Heart left ventricle (tissue), 16 donors: ENCODE results near the gene CHST11. TPM values are rescaled to one million over a fixed set of nuclear protein-coding genes. Genes with fewer than 3 reads are reported as not detected.
A peak's percentile ranks its signal among the peaks of the same experiment; 100 is the strongest.

Source experiments
- ATAC-seq, 4 donors: fragments of 200-7000 bp; cut with Tn5 transposase; one replicate each; pipeline ENCODE4 v1.9.1; 2020 to 2022; ENCODE audit warnings: moderate library complexity in 4 of 4, mild to moderate bottlenecking in 3 of 4, moderate number of reproducible peaks in 1 of 4
- DNase-seq, 5 donors: peaks; one replicate each; pipeline ENCODE4 v3.0.0-alpha.2; 2020
- H3K27ac ChIP-seq, 12 donors: fragments of 200-600 bp; sonication (generic) in 4 of 12; one replicate each; pipeline versions ENCODE4 v1.5.0 to v1.8.0; 2016 to 2022; ENCODE audit warnings: mild to moderate bottlenecking in 2 of 12
- H3K27me3 ChIP-seq, 9 donors: fragments of 200-600 bp; sonication (generic) in 2 of 9; one replicate each; pipeline versions ENCODE4 v1.5.1 to v1.8.0; 2016 to 2022; ENCODE audit warnings: mild to moderate bottlenecking in 3 of 9
- H3K36me3 ChIP-seq, 9 donors: fragments of 200-600 bp; sonication (generic) in 2 of 9; one replicate each; pipeline versions ENCODE4 v1.5.0 to v1.8.0; 2018 to 2022; ENCODE audit warnings: mild to moderate bottlenecking in 2 of 9
- H3K4me1 ChIP-seq, 12 donors: fragments of 200-600 bp; sonication (generic) in 4 of 12; one replicate each; pipeline versions ENCODE4 v1.5.0 to v1.8.0; 2016 to 2022; ENCODE audit warnings: mild to moderate bottlenecking in 3 of 12
- H3K4me3 ChIP-seq, 12 donors: fragments of 200-600 bp; sonication (generic) in 4 of 12; one replicate each; pipeline versions ENCODE4 v1.5.0 to v1.8.0; 2017 to 2022; ENCODE audit warnings: mild to moderate bottlenecking in 9 of 12, moderate library complexity in 4 of 12
- H3K9me3 ChIP-seq, 12 donors: fragments of 200-600 bp; sonication (generic) in 4 of 12; one replicate each; pipeline versions ENCODE4 v1.5.0 to v1.8.0; 2016 to 2022; ENCODE audit warnings: mild to moderate bottlenecking in 1 of 12
- CTCF ChIP-seq, 12 donors: fragments of 200-600 bp; sonication (generic) in 4 of 12; IDR thresholded peaks; one replicate each; pipeline versions ENCODE4 v1.5.0 to v1.8.0; 2018 to 2022; ENCODE audit warnings: antibody characterized with exemption in 12 of 12, mild to moderate bottlenecking in 5 of 12
- POLR2A ChIP-seq, 2 donors: fragments of 450-650 bp; IDR thresholded peaks; one replicate each; pipeline ENCODE4 v1.6.1; 2017; ENCODE audit warnings: antibody characterized with exemption in 2 of 2, mild to moderate bottlenecking in 2 of 2, moderate library complexity in 2 of 2
- WGBS, 4 donors: extraction: QIAGEN DNeasy Blood & Tissue Kit in 2 of 4; methylation state at CpG; one replicate each; pipeline versions ENCODE4 v1.1.5 to v1.1.7; 2013 to 2018; 5-methylcytosine and 5-hydroxymethylcytosine counted together
- intact Hi-C, 10 donors: fragments of 100-400 bp; cut with DNase I; formaldehyde crosslinking; loops; one replicate each; pipeline versions ENCODE4 v1.11.1 to v1.14.2; 2022
- polyA plus RNA-seq, 2 donors: library from polyadenylated mRNA; stranded (reverse); fragments of 200-250 nt; gene quantifications; one replicate each; pipeline ENCODE4 v1.2.3, GENCODE V29; 2013
- total RNA-seq, 9 donors: library from RNA; depleted of rRNA in 2 of 9; stranded (reverse); fragments of >200 nt in 2 of 9; fragmentation: NEBNext Ultra II Directional in 3 of 9; extraction: Animal tissue kit (Norgen Biotek cat#: 25700) in 3 of 9; gene quantifications; one replicate each; pipeline versions ENCODE4 v1.1.0 to v1.2.4, GENCODE V29; 2016 to 2023
- donor health status: ischemic (EF 13 %, LVEDD 7.1; RV severe dilation, severe dysfunction).
- donor health status: healthy with polysubstance abuse.
- donor health status: DM: no; HTN: yes; CAD: no.
- donor health status: DM: no; HTN: no; CAD: no.
- donor health status: ischemic (EF 25% LVEDD 6.9; RV normal size, moderate dysfunction).
- donor health status: ischemic (EF 25% LVEDD 5.7; RV mildly dilated, moderate dysfunction).
- donor health status: healthy.
- donor health status: DM: yes; HTN: yes; CAD: no.
- donor health status: ischemic (EF 35%, LVEDD 5.7; RV mildly dilated, moderate dysfunction).
- donor health status: nonischemic (EF 11% LVEDD 7.7; RV severe dilation, severe dysfunction).
- donor health status: DM: yes; HTN: yes; CAD: no.
- donor health status: PGD.
- donor health status: ischemic (EF 29% LVEDD 5.4; RV normal size, mild dysfunction).
- donor health status: nonischemic (EF 23%, LVEDD 6.1; RV moderate dilation, normal function).

The CHST11 gene
- total and polyA plus RNA-seq, 11 donors = 1.1 to 16.9 (median 3.4) TPM

- ATAC-seq = no peak
Measured at GRCh38 chr12:104544836-104545235, 88.1 kb downstream of the CHST11 start.

GRCh38 chr12:104546575-104546974 lies 89.8 kb downstream of the CHST11 start:
- Histone ChIP-seq H3K4me1 (peaks cover 0 to 28% (median 0%) of the 10 kb centered on the region in 12 donors), H3K9me3 (no peaks in the 10 kb centered on the region), H3K27ac (no peak overlapping the region), H3K36me3 (no peaks in the 10 kb centered on the region), H3K4me3 (no peak overlapping the region), H3K27me3 (no peaks in the 10 kb centered on the region)
- peak in 2 of 4 donors; percentile 57 to 59 for ATAC-seq
- peak in 1 of 5 donors; percentile 37 for DNase-seq
- WGBS, 4 donors = 49 to 71% (median 60%) methylated on average over 3 of the region's 3 CpGs
- intact Hi-C loops = no loop called here
- no peak for TF ChIP-seq CTCF (IDR thresholded peaks at IDR 0.05)
- TF ChIP-seq POLR2A (IDR thresholded peaks at IDR 0.05) = no peak

More at GRCh38 chr12:104544836-104545235, 88.1 kb downstream of the CHST11 start:
- TF ChIP-seq POLR2A (IDR thresholded peaks at IDR 0.05) = no peak
- TF ChIP-seq CTCF (IDR thresholded peaks at IDR 0.05) = no peak
- no peak for DNase-seq
- Histone ChIP-seq H3K27ac (no peak overlapping the region), H3K4me3 (no peak overlapping the region), H3K4me1 (peaks cover 0 to 28% (median 0%) of the 10 kb centered on the region in 12 donors), H3K36me3 (no peaks in the 10 kb centered on the region), H3K27me3 (no peaks in the 10 kb centered on the region), H3K9me3 (no peaks in the 10 kb centered on the region)
- intact Hi-C loops = loop anchor here in 1 of 10 donors (2.0 kb wide), 1 partner anchor 56 kb away; no protein-coding TSS in a partner anchor
- 94 to 97% (median 96%) methylated on average over 5 of the region's 5 CpGs for WGBS, 4 donors

- DNase-seq (no peak), ATAC-seq (no peak)
- peaks cover 0 to 33% (median 0%) of the 10 kb centered on the region in 12 donors for H3K4me1 ChIP-seq
- TF ChIP-seq POLR2A (IDR thresholded peaks at IDR 0.05) (no peak), CTCF (IDR thresholded peaks at IDR 0.05) (no peak)
- H3K9me3 ChIP-seq = no peaks in the 10 kb centered on the region
- intact Hi-C loops = no loop called here
- no peaks in the 10 kb centered on the region for H3K36me3 ChIP-seq
- no peak overlapping the region for H3K27ac ChIP-seq
- no peak overlapping the region for H3K4me3 ChIP-seq
- 63 to 79% (median 74%) methylated on average over 9 of the region's 9 CpGs for WGBS, 4 donors
- H3K27me3 ChIP-seq = no peaks in the 10 kb centered on the region
Measured at GRCh38 chr12:104547235-104547634, 90.5 kb downstream of the CHST11 start.

GRCh38 chr12:104549815-104550480 lies 93.2 kb downstream of the CHST11 start:
- DNase-seq (no peak), ATAC-seq (no peak)
- Histone ChIP-seq H3K27me3 (no peaks in the 10 kb centered on the region), H3K27ac (no peak overlapping the region), H3K4me1 (peaks cover 0 to 39% (median 0%) of the 10 kb centered on the region in 12 donors), H3K36me3 (no peaks in the 10 kb centered on the region), H3K9me3 (peaks cover 0 to 12% (median 0%) of the 10 kb centered on the region in 12 donors), H3K4me3 (no peak overlapping the region)
- intact Hi-C loops = no loop called here
- WGBS, 4 donors = 85 to 90% (median 89%) methylated on average over 9 of the region's 9 CpGs
- TF ChIP-seq CTCF (IDR thresholded peaks at IDR 0.05) = no peak
- TF ChIP-seq POLR2A (IDR thresholded peaks at IDR 0.05) = no peak
